HFFc6 (cell line): ENCODE measurements around the gene HTRA3. TPM values are rescaled to one million over a fixed set of nuclear protein-coding genes. Genes with fewer than 3 reads are reported as not detected.
"Not testable (repeated sequence)": the region's sequence is repeated elsewhere in the genome, so short reads cannot be mapped to it uniquely, and the experiment has no call there.

ENCODE experiments used
- DNase-seq: peaks from one replicate; pipeline ENCODE4 v3.0.0-alpha.2; 2018
- H3K27ac Mint-ChIP-seq: 2 replicates; pipeline ENCODE4 v1.8.0; 2020; ENCODE audit warnings: mild to moderate bottlenecking, mixed read lengths
- H3K27me3 Mint-ChIP-seq: 2 replicates; pipeline ENCODE4 v1.8.0; 2021; ENCODE audit warnings: mild to moderate bottlenecking, moderate library complexity, mixed read lengths; ENCODE audit not compliant: insufficient read depth
- H3K36me3 Mint-ChIP-seq: 2 replicates; pipeline ENCODE4 v1.8.0; 2021; ENCODE audit warnings: low read depth, mixed read lengths
- H3K4me1 Mint-ChIP-seq: 2 replicates; pipeline ENCODE4 v1.8.0; 2020; ENCODE audit warnings: low read depth, mixed read lengths
- H3K4me3 Mint-ChIP-seq: 2 replicates; pipeline ENCODE4 v1.8.0; 2020; ENCODE audit warnings: mild to moderate bottlenecking, moderate library complexity, mixed read lengths
- H3K9me3 Mint-ChIP-seq: 2 replicates; pipeline ENCODE4 v1.8.0; 2020; ENCODE audit warnings: mild to moderate bottlenecking, mixed read lengths
- CTCF ChIP-seq: fragments of 200-600 bp; sonication (generic); IDR thresholded peaks from 2 replicates; pipeline ENCODE4 v1.5.0; 2021; ENCODE audit warnings: antibody characterized with exemption, mild to moderate bottlenecking
- total RNA-seq, 6 experiments: library from RNA; stranded (reverse); fragmentation: NEBNext Ultra II Directional; extraction: Animal tissue kit (Norgen Biotek cat#: 25700); gene quantifications; 2 replicates in 1 of 6; 3 replicates in 5 of 6; pipeline ENCODE4 v1.2.3, GENCODE V29; 2021

Gene HTRA3
- total RNA-seq, 6 experiments from 2014 or later: 4.2 to 7.0 (median 4.8) TPM

GRCh38 chr4:8338351-8338961 lies 68.9 kb downstream of the HTRA3 start:
- Mint-ChIP-seq H3K4me3 (no peak overlapping the region), H3K27me3 (peaks cover 9% of the 10 kb centered on the region), H3K9me3 (peaks cover 17% of the 10 kb centered on the region), H3K4me1 (peaks cover 14% of the 10 kb centered on the region), H3K36me3 (peaks cover 6% of the 10 kb centered on the region), H3K27ac (no peak overlapping the region)
- TF ChIP-seq CTCF: no peak
- DNase-seq: no peak

GRCh38 chr4:8340781-8341241 lies 71.3 kb downstream of the HTRA3 start:
- no peak overlapping the region for H3K27ac Mint-ChIP-seq
- DNase-seq: no peak
- peaks cover 3% of the 10 kb centered on the region for H3K36me3 Mint-ChIP-seq
- no peak for TF ChIP-seq CTCF
- peaks cover 13% of the 10 kb centered on the region for H3K4me1 Mint-ChIP-seq
- peaks cover 5% of the 10 kb centered on the region for H3K27me3 Mint-ChIP-seq
- H3K9me3 Mint-ChIP-seq: peaks cover 8% of the 10 kb centered on the region
- no peak overlapping the region for H3K4me3 Mint-ChIP-seq

GRCh38 chr4:8341281-8341680 lies 71.7 kb downstream of the HTRA3 start:
- H3K27me3 Mint-ChIP-seq, DNase-seq, H3K36me3 Mint-ChIP-seq, H3K27ac Mint-ChIP-seq, H3K4me3 Mint-ChIP-seq, H3K4me1 Mint-ChIP-seq, H3K9me3 Mint-ChIP-seq: not testable (repeated sequence)

GRCh38 chr4:8341691-8342090 lies 72.1 kb downstream of the HTRA3 start:
- Mint-ChIP-seq H3K4me3 (no peak overlapping the region), H3K36me3 (no peaks in the 10 kb centered on the region), H3K9me3 (no peaks in the 10 kb centered on the region), H3K27me3 (peaks cover 5% of the 10 kb centered on the region), H3K27ac (no peak overlapping the region), H3K4me1 (peaks cover 4% of the 10 kb centered on the region)
- DNase-seq: no peak
- TF ChIP-seq CTCF: no peak

- H3K36me3 Mint-ChIP-seq: no peaks in the 10 kb centered on the region
- H3K4me3 Mint-ChIP-seq: no peak overlapping the region; the same call in 1 of the 2 replicates
- H3K27ac Mint-ChIP-seq: no peak overlapping the region
- H3K9me3 Mint-ChIP-seq: no peaks in the 10 kb centered on the region
- no peaks in the 10 kb centered on the region; the same call in 1 of the 2 replicates for H3K4me1 Mint-ChIP-seq
- TF ChIP-seq CTCF: peak; percentile 35; the same call in 1 of the 2 replicates
- H3K27me3 Mint-ChIP-seq: peaks cover 7% of the 10 kb centered on the region
- DNase-seq: no peak
These were observed 73.2 kb downstream of the HTRA3 start for GRCh38 chr4:8342651-8343261.

- H3K9me3 Mint-ChIP-seq: no peaks in the 10 kb centered on the region
- no peaks in the 10 kb centered on the region; the same call in 1 of the 2 replicates for H3K4me1 Mint-ChIP-seq
- DNase-seq: no peak
- no peak for TF ChIP-seq CTCF
- H3K27me3 Mint-ChIP-seq: peaks cover 7% of the 10 kb centered on the region
- H3K36me3 Mint-ChIP-seq: no peaks in the 10 kb centered on the region
- no peak overlapping the region for H3K27ac Mint-ChIP-seq
- no peak overlapping the region for H3K4me3 Mint-ChIP-seq
These were observed 73.9 kb downstream of the HTRA3 start for GRCh38 chr4:8343262-8343966.
